Activated gamma-delta T cell (primary cell): ENCODE results near the gene ATN1.

Experiments used
- DNase-seq: peaks from one replicate; lab custom pipeline; 2025; lab: John Stamatoyannopoulos, UW

The ATN1 gene

GRCh38 chr12:6944381-6945186, 16.8 kb downstream of the ATN1 start:
- peak; percentile 64 for DNase-seq

GRCh38 chr12:6945613-6946012, 17.9 kb downstream of the ATN1 start:
- no peak for DNase-seq

- DNase-seq, result peak; percentile 50
Measured at GRCh38 chr12:6946033-6946919, 18.5 kb downstream of the ATN1 start.

GRCh38 chr12:6946920-6947374, 19.2 kb downstream of the ATN1 start:
- no peak for DNase-seq

- DNase-seq, result no peak
Measured at GRCh38 chr12:6947615-6948014, 19.9 kb downstream of the ATN1 start.

- DNase-seq, result no peak
Measured at GRCh38 chr12:6948873-6949594, 21.3 kb downstream of the ATN1 start.

- DNase-seq, result no peak
Measured at GRCh38 chr12:6950401-6950801, 22.6 kb downstream of the ATN1 start.

- peak; percentile 34 for DNase-seq
Measured at GRCh38 chr12:6950811-6951540, 23.2 kb downstream of the ATN1 start, which contains the start of gene PTPN6. Gene PTPN6 (plus strand): TSS chr12:6951356. CDS start chr12:6951513, 157 bp downstream.

- DNase-seq, result no peak
Measured at GRCh38 chr12:6951551-6952120, 23.9 kb downstream of the ATN1 start.

GRCh38 chr12:6952121-6952862, 24.5 kb downstream of the ATN1 start:
- DNase-seq, result no peak

- DNase-seq, result no peak
Measured at GRCh38 chr12:6952863-6953441, 25.2 kb downstream of the ATN1 start.

GRCh38 chr12:6953442-6954315, 25.9 kb downstream of the ATN1 start:
- peak; percentile 44 for DNase-seq

- DNase-seq, result no peak
Measured at GRCh38 chr12:6954316-6955107, 26.8 kb downstream of the ATN1 start.

GRCh38 chr12:6955108-6956020, 27.6 kb downstream of the ATN1 start:
- no peak for DNase-seq

- DNase-seq, result peak; percentile 62
Measured at GRCh38 chr12:6956021-6956727, 28.4 kb downstream of the ATN1 start.

- no peak for DNase-seq
Measured at GRCh38 chr12:6957151-6957701, 29.5 kb downstream of the ATN1 start.
